Kidney (tissue), 14 donors: ENCODE measurements around the gene TMED7. TPM values are rescaled to one million over a fixed set of nuclear protein-coding genes. Genes with fewer than 3 reads are reported as not detected.

ENCODE experiments used
- DNase-seq, 5 donors: peaks; one replicate each; pipeline ENCODE4 v3.0.0-alpha.2; 2013 to 2020
- FAIRE-seq: peaks from 2 replicates; lab custom pipeline; 2012; peaks lifted over from hg19 to GRCh38; lab: Jason Lieb, UNC
- H3K27ac ChIP-seq, 2 donors: one replicate each; pipeline ENCODE4 v1.7.0; 2013; ENCODE audit warnings: low read depth in 2 of 2, low read length in 2 of 2, inconsistent platforms in 1 of 2
- H3K27me3 ChIP-seq: one replicate; pipeline ENCODE4 v1.7.1; 2013; ENCODE audit warnings: low read length, inconsistent platforms; ENCODE audit not compliant: control insufficient read depth, insufficient read depth
- H3K36me3 ChIP-seq, 3 donors: one replicate each; pipeline versions ENCODE4 v1.7.0 to v1.7.1; 2013; ENCODE audit warnings: low read length in 3 of 3, control low read depth in 1 of 3, inconsistent platforms in 1 of 3; ENCODE audit not compliant: insufficient read depth in 3 of 3, control insufficient read depth in 2 of 3
- H3K4me1 ChIP-seq, 3 donors: one replicate each; pipeline versions ENCODE4 v1.7.0 to v1.7.1; 2013; ENCODE audit warnings: low read length in 3 of 3, inconsistent platforms in 1 of 3, low read depth in 1 of 3; ENCODE audit not compliant: control insufficient read depth in 2 of 3, insufficient read depth in 2 of 3
- H3K4me3 ChIP-seq, 3 donors: one replicate each; pipeline versions ENCODE4 v1.7.0 to v1.8.1; 2013; ENCODE audit warnings: low read length in 3 of 3, control low read depth in 1 of 3, inconsistent platforms in 1 of 3
- H3K9ac ChIP-seq, 3 donors: one replicate each; pipeline versions ENCODE4 v1.7.0 to v1.7.1; 2013; ENCODE audit warnings: low read length in 3 of 3, control low read depth in 1 of 3, inconsistent platforms in 1 of 3
- H3K9me3 ChIP-seq, 3 donors: one replicate each; pipeline versions ENCODE4 v1.7.0 to v1.7.1; 2013; ENCODE audit warnings: low read length in 3 of 3, control low read depth in 1 of 3, inconsistent platforms in 1 of 3; ENCODE audit not compliant: control insufficient read depth in 2 of 3, insufficient read depth in 1 of 3
- CTCF ChIP-seq: IDR thresholded peaks from 3 replicates; pipeline ENCODE4 v1.5.1; 2012; ENCODE audit warnings: mild to moderate bottlenecking, moderate library complexity, borderline replicate concordance; ENCODE audit not compliant: insufficient read depth; ENCODE audit errors: extremely low read depth
- intact Hi-C: fragments of 100-400 bp; cut with DNase I; formaldehyde crosslinking; loops from one replicate; pipeline ENCODE4 v1.11.1; 2022
- polyA plus RNA-seq: library from polyadenylated mRNA; stranded (reverse); fragments of 350-450 nt; fragmentation: Illumina TruSeq; extraction: RNeasy Lipid Tissue Mini Kit (QIAGEN cat#74804); gene quantifications from one replicate; pipeline ENCODE4 v1.2.3, GENCODE V29; 2014; ENCODE audit warnings: low read depth, low replicate concordance; ENCODE audit not compliant: insufficient read depth
- total RNA-seq: library from RNA; stranded (reverse); fragmentation: NEBNext Ultra II Directional; extraction: Animal tissue kit (Norgen Biotek cat#: 25700); gene quantifications from one replicate; pipeline ENCODE4 v1.2.1, GENCODE V29; 2021
- donor health status: control.
- donor health status: control.
- donor health status: control.
- donor health status: control.
- donor health status: control.
- donor health status: DM: yes; HTN: yes; CAD: no.
- donor health status: Normal renal cell carcinoma (clear cell type).

Gene TMED7
- total and polyA plus RNA-seq, 2 donors from 2014 or later: 24.4 to 115 TPM

- DNase-seq: no peak
- Histone ChIP-seq H3K27me3 (no peaks in the 10 kb centered on the region), H3K9ac (no peak overlapping the region), H3K36me3 (no peaks in the 10 kb centered on the region), H3K9me3 (no peaks in the 10 kb centered on the region), H3K4me3 (no peak overlapping the region), H3K4me1 (no peaks in the 10 kb centered on the region), H3K27ac (no peak overlapping the region)
- intact Hi-C loops: no loop called here
- no peak for FAIRE-seq
- no peak for TF ChIP-seq CTCF
Measured at GRCh38 chr5:115657881-115658233, 32.0 kb upstream of the TMED7 start.

- no peak overlapping the region for H3K9ac ChIP-seq
- no peak for DNase-seq
- no peak for TF ChIP-seq CTCF
- FAIRE-seq: no peak
- no peaks in the 10 kb centered on the region for H3K9me3 ChIP-seq
- no peak overlapping the region for H3K4me3 ChIP-seq
- H3K27ac ChIP-seq: no peak overlapping the region
- no peaks in the 10 kb centered on the region for H3K4me1 ChIP-seq
- intact Hi-C loops: no loop called here
- H3K27me3 ChIP-seq: no peaks in the 10 kb centered on the region
- H3K36me3 ChIP-seq: no peaks in the 10 kb centered on the region
Measured at GRCh38 chr5:115657125-115657880, 31.5 kb upstream of the TMED7 start.

- H3K9me3 ChIP-seq: no peaks in the 10 kb centered on the region
- H3K27me3 ChIP-seq: no peaks in the 10 kb centered on the region
- intact Hi-C loops: no loop called here
- no peak for FAIRE-seq
- H3K36me3 ChIP-seq: no peaks in the 10 kb centered on the region
- TF ChIP-seq CTCF: no peak
- DNase-seq: no peak
- no peaks in the 10 kb centered on the region for H3K4me1 ChIP-seq
- no peak overlapping the region for H3K4me3 ChIP-seq
- no peak overlapping the region for H3K9ac ChIP-seq
- no peak overlapping the region for H3K27ac ChIP-seq
Measured at GRCh38 chr5:115656404-115656803, 30.6 kb upstream of the TMED7 start.
